ENCODE results near the gene SLC25A3. TPM values are rescaled to one million over a fixed set of nuclear protein-coding genes. Genes with fewer than 3 reads are reported as not detected.
"Not testable (repeated sequence)": the region's sequence is repeated elsewhere in the genome, so short reads cannot be mapped to it uniquely, and the experiment has no call there.

Gene SLC25A3
- total RNA-seq, 4 donors from 2014 or later: 283 to 701 (median 315) TPM

DNA sequence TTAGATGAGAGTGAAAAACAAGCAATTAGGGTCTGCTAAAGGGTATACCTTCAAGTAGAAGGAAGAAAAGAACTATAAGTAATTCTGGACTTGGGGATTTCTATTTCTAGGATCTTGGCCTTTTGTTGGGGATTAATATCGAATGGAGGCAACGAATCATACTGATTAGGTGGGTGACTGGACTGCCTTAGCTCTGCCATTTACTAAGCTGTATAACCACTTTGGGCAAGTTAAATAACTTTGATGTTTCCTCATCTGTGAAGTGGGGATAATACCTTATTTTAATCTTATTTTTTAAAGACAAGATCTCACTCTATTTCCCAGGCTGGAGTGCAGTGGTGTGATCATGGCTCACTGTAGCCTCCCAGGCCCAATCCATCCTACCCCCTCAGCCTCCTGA is 44.5 kb downstream of the SLC25A3 start:
- intact Hi-C loops (cut with DNase I; ENCODE audit: low total_unique reads): no loop called here
- no peaks in the 10 kb centered on the region for H3K9me3 ChIP-seq
- no peak overlapping the region for H3K27ac ChIP-seq
- DNase-seq: no peak
- H3K36me3 ChIP-seq: no peaks in the 10 kb centered on the region
- H3K4me1 ChIP-seq: no peaks in the 10 kb centered on the region
- no peaks in the 10 kb centered on the region for H3K27me3 ChIP-seq
- TF ChIP-seq POLR2A (IDR thresholded peaks at IDR 0.05): no peak
- TF ChIP-seq, protein P1, sequence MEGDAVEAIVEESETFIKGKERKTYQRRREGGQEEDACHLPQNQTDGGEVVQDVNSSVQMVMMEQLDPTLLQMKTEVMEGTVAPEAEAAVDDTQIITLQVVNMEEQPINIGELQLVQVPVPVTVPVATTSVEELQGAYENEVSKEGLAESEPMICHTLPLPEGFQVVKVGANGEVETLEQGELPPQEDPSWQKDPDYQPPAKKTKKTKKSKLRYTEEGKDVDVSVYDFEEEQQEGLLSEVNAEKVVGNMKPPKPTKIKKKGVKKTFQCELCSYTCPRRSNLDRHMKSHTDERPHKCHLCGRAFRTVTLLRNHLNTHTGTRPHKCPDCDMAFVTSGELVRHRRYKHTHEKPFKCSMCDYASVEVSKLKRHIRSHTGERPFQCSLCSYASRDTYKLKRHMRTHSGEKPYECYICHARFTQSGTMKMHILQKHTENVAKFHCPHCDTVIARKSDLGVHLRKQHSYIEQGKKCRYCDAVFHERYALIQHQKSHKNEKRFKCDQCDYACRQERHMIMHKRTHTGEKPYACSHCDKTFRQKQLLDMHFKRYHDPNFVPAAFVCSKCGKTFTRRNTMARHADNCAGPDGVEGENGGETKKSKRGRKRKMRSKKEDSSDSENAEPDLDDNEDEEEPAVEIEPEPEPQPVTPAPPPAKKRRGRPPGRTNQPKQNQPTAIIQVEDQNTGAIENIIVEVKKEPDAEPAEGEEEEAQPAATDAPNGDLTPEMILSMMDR (IDR thresholded peaks at IDR 0.05): no peak
- H3K4me3 ChIP-seq: no peak overlapping the region

- Histone ChIP-seq H3K4me3 (no peak overlapping the region), H3K9me3 (no peaks in the 10 kb centered on the region), H3K27ac (no peak overlapping the region), H3K4me1 (no peaks in the 10 kb centered on the region), H3K27me3 (no peaks in the 10 kb centered on the region), H3K36me3 (no peaks in the 10 kb centered on the region)
- intact Hi-C loops (cut with DNase I; ENCODE audit: low total_unique reads): no loop called here
- no peak for TF ChIP-seq POLR2A (IDR thresholded peaks at IDR 0.05)
- TF ChIP-seq, protein P1 (IDR thresholded peaks at IDR 0.05): no peak
- DNase-seq: no peak
These were observed 46.0 kb downstream of the SLC25A3 start for GRCh38 chr12:98639491-98639890.

GRCh38 chr12:98642801-98643200 is 49.3 kb downstream of the SLC25A3 start:
- H3K4me3 ChIP-seq; H3K9me3 ChIP-seq; DNase-seq; H3K27me3 ChIP-seq; H3K27ac ChIP-seq; H3K4me1 ChIP-seq; intact Hi-C loops (cut with DNase I; ENCODE audit: low total_unique reads); H3K36me3 ChIP-seq: not testable (repeated sequence)

DNA sequence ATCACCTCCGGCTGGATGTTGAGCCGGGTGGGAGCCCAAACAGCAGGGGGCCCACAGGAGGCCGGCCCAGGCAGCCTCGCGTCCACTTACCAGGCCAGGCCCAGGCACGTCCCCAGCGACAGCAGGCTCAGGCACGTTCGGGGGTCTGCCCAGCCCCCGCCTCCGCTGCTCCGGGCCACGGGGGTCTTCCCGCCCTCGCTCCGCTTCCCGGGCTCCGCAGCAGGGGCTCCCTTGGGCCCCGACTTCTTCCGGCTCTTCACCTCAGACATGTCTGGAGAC is 50.9 kb downstream of the SLC25A3 start:
- H3K4me1 ChIP-seq: no peaks in the 10 kb centered on the region
- H3K9me3 ChIP-seq: no peaks in the 10 kb centered on the region
- intact Hi-C loops (cut with DNase I; ENCODE audit: low total_unique reads): no loop called here
- DNase-seq: no peak
- no peaks in the 10 kb centered on the region for H3K27me3 ChIP-seq
- H3K4me3 ChIP-seq: peak overlapping the region; percentile 88 to 97
- TF ChIP-seq POLR2A (IDR thresholded peaks at IDR 0.05): no peak
- TF ChIP-seq, protein P1 (IDR thresholded peaks at IDR 0.05): peak in 1 of 4 experiments; percentile 4
- no peaks in the 10 kb centered on the region for H3K36me3 ChIP-seq
- H3K27ac ChIP-seq: peak overlapping the region; percentile 87 to 91

DNA sequence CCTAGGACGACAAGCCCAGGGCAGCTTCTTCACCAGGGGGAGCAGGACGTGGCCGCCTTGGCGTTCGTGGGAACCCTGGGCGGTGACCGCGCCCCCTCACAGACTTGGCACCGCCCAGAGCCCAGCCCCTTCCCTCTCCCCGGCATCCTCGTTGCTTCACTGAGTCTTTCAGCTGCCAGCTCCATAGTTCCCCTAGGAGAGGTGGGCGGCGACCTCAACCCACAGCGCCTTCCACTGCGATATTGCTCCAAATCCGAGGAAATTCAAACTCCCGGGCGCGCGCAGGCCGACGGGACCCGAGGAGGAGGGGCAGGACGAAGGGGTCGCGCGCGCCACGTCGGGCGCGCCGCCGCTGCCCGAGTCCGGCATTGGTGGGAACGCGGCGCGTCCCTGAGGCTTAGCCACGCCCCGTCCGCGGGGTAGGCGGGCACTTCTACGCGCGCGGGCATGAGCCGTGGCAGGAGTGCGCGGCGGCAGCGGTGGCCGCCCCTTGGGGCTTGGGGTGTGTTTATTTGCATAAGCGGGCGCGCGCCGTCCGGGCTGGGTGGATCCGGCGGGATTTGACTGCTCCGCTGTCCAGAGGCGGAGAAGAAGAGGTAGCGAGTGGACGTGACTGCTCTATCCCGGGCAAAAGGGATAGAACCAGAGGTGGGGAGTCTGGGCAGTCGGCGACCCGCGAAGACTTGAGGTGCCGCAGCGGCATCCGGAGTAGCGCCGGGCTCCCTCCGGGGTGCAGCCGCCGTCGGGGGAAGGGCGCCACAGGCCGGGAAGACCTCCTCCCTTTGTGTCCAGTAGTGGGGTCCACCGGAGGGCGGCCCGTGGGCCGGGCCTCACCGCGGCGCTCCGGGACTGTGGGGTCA is 51.5 kb downstream of the SLC25A3 start, which contains the start of the genes APAF1 and IKBIP:
TSS of gene APAF1 (plus strand) at position 579 of the 860 bp plus-strand sequence. CDS start 3,070 bp downstream, outside the sequence.
TSS of gene IKBIP (minus strand) at position 77 of the 860 bp plus-strand sequence. CDS start 87 bp downstream, outside the sequence.
- peak; percentile 95 to 97 for DNase-seq
- intact Hi-C loops (cut with DNase I; ENCODE audit: low total_unique reads): no loop called here
- Histone ChIP-seq H3K4me3 (peak within 1 kb of the TSS; percentile 88 to 97), H3K9me3 (no peaks in the 10 kb centered on the region), H3K27me3 (no peaks in the 10 kb centered on the region), H3K36me3 (no peaks in the 10 kb centered on the region), H3K27ac (peak within 1 kb of the TSS; percentile 87 to 91), H3K4me1 (no peaks in the 10 kb centered on the region)
- TF ChIP-seq, protein P1 (IDR thresholded peaks at IDR 0.05): no peak
- TF ChIP-seq POLR2A (IDR thresholded peaks at IDR 0.05): peak; percentile 82 to 85
